Esophagus squamous epithelium (tissue), 5 donors: ENCODE data around the gene PRKCD. TPM values are rescaled to one million over a fixed set of nuclear protein-coding genes. Genes with fewer than 3 reads are reported as not detected.

ENCODE experiments used
- DNase-seq: peaks from one replicate; lab custom pipeline; 2025; lab: John Stamatoyannopoulos, UW
- H3K27ac ChIP-seq, 4 donors: fragments of 200-600 bp; sonication (generic); one replicate each; pipeline ENCODE4 v1.5.1; 2016 to 2019; ENCODE audit warnings: mild to moderate bottlenecking in 1 of 4
- H3K27me3 ChIP-seq, 4 donors: fragments of 200-600 bp; sonication (generic); 1 replicate in 3 of 4; 2 replicates in 1 of 4; pipeline versions ENCODE4 v1.5.1 to v1.6.0; 2017 to 2021; ENCODE audit warnings: antibody characterized with exemption in 1 of 4
- H3K36me3 ChIP-seq, 3 donors: fragments of 200-600 bp; sonication (generic); one replicate each; pipeline ENCODE4 v1.5.1; 2016 to 2019
- H3K4me1 ChIP-seq, 3 donors: fragments of 200-600 bp; sonication (generic); one replicate each; pipeline ENCODE4 v1.5.1; 2017 to 2019
- H3K4me3 ChIP-seq, 4 donors: fragments of 200-600 bp; sonication (generic); 1 replicate in 3 of 4; 2 replicates in 1 of 4; pipeline ENCODE4 v1.5.1; 2016 to 2019; ENCODE audit warnings: mild to moderate bottlenecking in 2 of 4, moderate library complexity in 1 of 4
- H3K9me3 ChIP-seq, 3 donors: fragments of 200-600 bp; sonication (generic); one replicate each; pipeline ENCODE4 v1.5.1; 2016 to 2019
- POLR2A ChIP-seq, 4 donors: fragments of 450-650 bp; IDR thresholded peaks; one replicate each; pipeline ENCODE4 v1.6.1; 2017; ENCODE audit warnings: antibody characterized with exemption in 4 of 4, mild to moderate bottlenecking in 4 of 4, moderate library complexity in 3 of 4
- WGBS, 2 donors: methylation state at CpG; one replicate each; pipeline ENCODE4 v1.1.5; 2018; 5-methylcytosine and 5-hydroxymethylcytosine counted together
- intact Hi-C: fragments of 100-400 bp; cut with DNase I; formaldehyde crosslinking; loops from one replicate; pipeline ENCODE4 v1.15.0; 2022
- total RNA-seq, 4 donors: library from RNA; depleted of rRNA; stranded (reverse); fragments of >200 nt; gene quantifications; one replicate each; pipeline ENCODE4 v1.1.0, GENCODE V29; 2016
- TF ChIP-seq, protein P1 (sequence below), 6 experiments: fragments of 450-650 bp in 4 of 6; fragments of 200-600 bp in 2 of 6; sonication (generic) in 2 of 6; IDR thresholded peaks; one replicate each; pipeline ENCODE4 v1.5.1; 2016 to 2019; ENCODE audit warnings: antibody characterized with exemption in 6 of 6, mild to moderate bottlenecking in 4 of 6, moderate library complexity in 4 of 6
- donor health status: DM: yes; HTN: yes; CAD: no.

Gene PRKCD
- 10 to 100 TPM in 3 of 4 donors, 1 to 10 TPM in 1; 8.8 to 21.5 (median 20.1) TPM for total RNA-seq

DNA sequence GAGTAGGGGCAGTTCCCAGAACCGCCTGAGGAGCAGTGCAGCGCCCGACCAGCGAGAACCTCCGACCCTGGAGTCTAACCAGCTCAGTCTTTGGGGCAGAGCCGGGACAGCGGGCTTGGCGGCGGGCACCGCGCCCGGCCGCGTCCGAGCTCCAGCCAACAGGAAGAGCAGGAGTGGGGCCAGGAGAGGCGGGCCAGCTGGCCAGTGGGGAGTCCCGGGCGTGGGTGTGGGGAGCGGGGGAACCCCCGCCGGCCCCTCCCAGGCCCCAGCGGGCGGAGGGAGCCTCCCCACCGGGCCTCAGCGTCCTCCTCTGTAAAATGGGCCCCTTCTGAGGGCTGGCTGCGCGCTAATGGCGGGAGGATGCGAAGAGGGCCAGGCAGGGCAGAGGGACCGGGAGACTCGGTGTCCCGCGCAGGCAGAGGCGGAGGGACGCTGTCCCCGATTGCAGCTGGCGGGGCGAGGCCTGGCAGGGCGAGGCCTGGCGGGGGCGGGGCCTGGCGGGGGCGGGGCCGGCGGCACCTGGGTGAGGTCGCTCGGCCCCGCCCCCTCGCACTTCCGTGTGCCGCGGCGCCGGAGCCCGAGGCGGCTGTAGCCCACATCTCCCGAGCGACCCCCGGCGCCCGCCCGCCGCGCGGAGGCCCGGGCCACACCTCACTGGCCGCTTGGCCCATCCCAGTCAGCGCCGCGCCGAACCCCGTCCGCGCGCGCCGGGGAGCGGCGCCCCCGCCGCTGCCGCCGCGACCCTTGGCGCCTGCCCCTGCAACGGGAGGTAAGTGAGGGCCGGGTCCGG lies at the start of gene PRKCD:
Gene PRKCD (plus strand): TSS at position 550 of the 790 bp plus-strand sequence. CDS start 17,214 bp downstream, outside the sequence.
- intact Hi-C loops: no loop called here
- peak; percentile 33 for DNase-seq

DNA sequence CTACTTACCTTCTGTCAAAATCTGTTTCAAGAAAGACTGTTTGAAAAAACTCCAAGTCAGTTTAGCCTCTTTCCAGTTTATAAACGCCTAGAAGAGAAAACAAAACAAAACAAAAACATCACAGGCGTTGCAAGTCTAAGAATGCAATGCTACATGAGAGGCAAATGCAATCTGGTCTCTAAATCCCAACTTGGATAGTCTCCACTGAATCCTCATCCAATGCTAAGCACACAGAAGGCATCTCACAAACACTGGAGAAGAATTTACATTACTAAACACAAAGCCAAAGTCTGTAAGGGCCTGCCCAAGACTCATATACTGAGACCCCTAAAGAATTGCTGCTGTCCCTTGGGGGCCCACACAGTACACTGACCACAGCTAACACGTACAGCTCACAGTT lies 49.2 kb upstream of the PRKCD start:
- H3K27ac ChIP-seq: peak overlapping the region in 2 of 4 donors; percentile 1 to 39
- no peaks in the 10 kb centered on the region for H3K9me3 ChIP-seq
- no peak for TF ChIP-seq POLR2A (IDR thresholded peaks at IDR 0.05)
- TF ChIP-seq, protein P1, sequence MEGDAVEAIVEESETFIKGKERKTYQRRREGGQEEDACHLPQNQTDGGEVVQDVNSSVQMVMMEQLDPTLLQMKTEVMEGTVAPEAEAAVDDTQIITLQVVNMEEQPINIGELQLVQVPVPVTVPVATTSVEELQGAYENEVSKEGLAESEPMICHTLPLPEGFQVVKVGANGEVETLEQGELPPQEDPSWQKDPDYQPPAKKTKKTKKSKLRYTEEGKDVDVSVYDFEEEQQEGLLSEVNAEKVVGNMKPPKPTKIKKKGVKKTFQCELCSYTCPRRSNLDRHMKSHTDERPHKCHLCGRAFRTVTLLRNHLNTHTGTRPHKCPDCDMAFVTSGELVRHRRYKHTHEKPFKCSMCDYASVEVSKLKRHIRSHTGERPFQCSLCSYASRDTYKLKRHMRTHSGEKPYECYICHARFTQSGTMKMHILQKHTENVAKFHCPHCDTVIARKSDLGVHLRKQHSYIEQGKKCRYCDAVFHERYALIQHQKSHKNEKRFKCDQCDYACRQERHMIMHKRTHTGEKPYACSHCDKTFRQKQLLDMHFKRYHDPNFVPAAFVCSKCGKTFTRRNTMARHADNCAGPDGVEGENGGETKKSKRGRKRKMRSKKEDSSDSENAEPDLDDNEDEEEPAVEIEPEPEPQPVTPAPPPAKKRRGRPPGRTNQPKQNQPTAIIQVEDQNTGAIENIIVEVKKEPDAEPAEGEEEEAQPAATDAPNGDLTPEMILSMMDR (IDR thresholded peaks at IDR 0.05): no peak
- peaks cover 6 to 69% (median 6%) of the 10 kb centered on the region in 3 donors for H3K36me3 ChIP-seq
- DNase-seq: no peak
- H3K4me3 ChIP-seq: no peak overlapping the region
- no peaks in the 10 kb centered on the region for H3K27me3 ChIP-seq
- intact Hi-C loops: loop anchor here (5.0 kb wide), 1 partner anchor 85 kb away; no protein-coding TSS in a partner anchor
- H3K4me1 ChIP-seq: peaks cover 12 to 36% (median 15%) of the 10 kb centered on the region in 3 donors
- WGBS, 2 donors: 54 to 60% methylated on average over 2 to 3 of the region's 3 CpGs

More for the DNA sequence above, at the start of gene PRKCD:
- no peaks in the 10 kb centered on the region for H3K9me3 ChIP-seq
- peaks cover 0 to 18% (median 0%) of the 10 kb centered on the region in 4 donors for H3K27me3 ChIP-seq
- peak within 1 kb of the TSS; percentile 88 to 98 (median 93) for H3K27ac ChIP-seq
- peaks cover 0 to 4% (median 3%) of the 10 kb centered on the region in 3 donors for H3K36me3 ChIP-seq
- 0% methylated on average over 10 of the region's 88 CpGs; no CpG with 5 or more reads in 1 of the 2 donors for WGBS, 2 donors
- H3K4me3 ChIP-seq: peak within 1 kb of the TSS; percentile 84 to 96 (median 92)
- H3K4me1 ChIP-seq: peaks cover 38 to 90% (median 46%) of the 10 kb centered on the region in 3 donors
- TF ChIP-seq, protein P1 (IDR thresholded peaks at IDR 0.05): peak; percentile 25 to 64 (median 52)
- peak in 2 of 4 donors; percentile 60 to 80 for TF ChIP-seq POLR2A (IDR thresholded peaks at IDR 0.05)

DNA sequence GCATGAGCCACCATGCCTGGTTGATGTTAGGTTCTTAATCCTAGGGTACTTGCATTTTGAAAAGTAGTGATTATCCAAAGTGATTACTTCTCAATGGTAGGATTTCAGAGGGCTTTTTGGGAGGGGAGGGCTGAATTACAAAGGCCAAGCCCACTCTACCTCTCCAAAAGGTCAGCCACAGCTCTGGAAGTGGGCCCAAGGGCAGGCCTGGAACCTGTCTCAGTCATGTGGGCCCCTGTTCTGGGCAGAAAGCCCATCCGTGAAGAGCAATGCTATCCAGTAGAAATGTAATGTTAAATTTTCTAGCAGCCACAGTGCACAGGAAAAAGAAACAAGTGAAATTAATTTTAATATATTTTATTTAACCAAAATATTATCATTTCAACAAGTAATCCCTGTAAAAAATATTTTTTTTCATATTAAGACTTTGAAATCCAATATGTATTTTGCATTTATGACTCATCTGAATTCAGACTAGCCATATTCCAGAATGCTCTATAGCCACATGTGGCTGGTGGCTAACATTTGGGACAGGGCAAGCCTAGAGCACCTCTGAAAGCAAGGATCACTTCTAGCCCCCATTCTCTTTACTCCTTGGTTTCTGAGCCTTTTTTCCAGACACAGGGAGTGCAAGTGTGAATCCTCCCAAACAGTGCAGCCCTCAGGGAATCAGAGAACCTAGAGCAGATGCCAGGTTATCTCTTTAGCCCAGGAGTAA lies 47.6 kb upstream of the PRKCD start:
- WGBS, 2 donors: 38 to 63% methylated on average over 1 of the region's 1 CpG
- Histone ChIP-seq H3K4me3 (no peak overlapping the region), H3K27ac (no peak overlapping the region), H3K4me1 (peaks cover 12 to 34% (median 15%) of the 10 kb centered on the region in 3 donors), H3K27me3 (no peaks in the 10 kb centered on the region), H3K9me3 (no peaks in the 10 kb centered on the region), H3K36me3 (peaks cover 10 to 69% (median 19%) of the 10 kb centered on the region in 3 donors)
- no peak for DNase-seq
- intact Hi-C loops: loop anchor here (5.0 kb wide), 1 partner anchor 84 kb away; no protein-coding TSS in a partner anchor
- TF ChIP-seq, protein P1 (IDR thresholded peaks at IDR 0.05): no peak
- no peak for TF ChIP-seq POLR2A (IDR thresholded peaks at IDR 0.05)

DNA sequence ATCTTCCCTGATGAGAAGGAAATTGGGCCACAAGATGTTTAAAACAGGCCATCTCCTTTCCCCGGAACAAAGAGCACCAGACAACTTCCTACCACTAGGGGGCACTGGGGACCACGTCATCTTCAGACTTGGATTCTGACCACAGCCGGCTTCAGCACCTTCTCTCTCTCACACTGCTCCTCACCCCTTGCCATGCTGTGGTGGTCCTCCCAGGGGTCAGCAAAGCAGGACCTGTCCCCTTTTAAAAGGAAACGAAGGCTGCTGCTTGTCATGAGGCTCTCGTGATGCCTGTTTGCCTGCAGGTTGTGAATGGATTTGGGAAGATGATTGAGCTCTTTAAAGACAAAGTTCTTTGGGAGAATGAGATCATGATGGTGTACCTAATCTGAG lies 47.0 kb upstream of the PRKCD start:
- peak; percentile 19 for DNase-seq
- TF ChIP-seq POLR2A (IDR thresholded peaks at IDR 0.05): no peak
- TF ChIP-seq, protein P1 (IDR thresholded peaks at IDR 0.05): peak; percentile 85 to 92 (median 90)
- WGBS, 2 donors: 9 to 12% methylated on average over 5 of the region's 5 CpGs
- no peak overlapping the region for H3K4me3 ChIP-seq
- H3K27me3 ChIP-seq: no peaks in the 10 kb centered on the region
- intact Hi-C loops: loop anchor here (5.0 kb wide), 1 partner anchor 83 kb away; no protein-coding TSS in a partner anchor
- peak overlapping the region in 1 of 4 donors; percentile 9 for H3K27ac ChIP-seq
- H3K9me3 ChIP-seq: no peaks in the 10 kb centered on the region
- peaks cover 12 to 29% (median 13%) of the 10 kb centered on the region in 3 donors for H3K4me1 ChIP-seq
- H3K36me3 ChIP-seq: peaks cover 16 to 69% (median 24%) of the 10 kb centered on the region in 3 donors
